Fibroblast of skin of left biceps (primary cell): ENCODE results near the gene PHF21B.

Experiments
- DNase-seq, 2 experiments: peaks; one replicate each; pipeline ENCODE4 v3.0.0-alpha.2; 2013; ENCODE audit warnings: low read depth in 2 of 2

The PHF21B gene

GRCh38 chr22:44956840-44957767, 52.7 kb downstream of the PHF21B start:
- DNase-seq, result no peak

- no peak for DNase-seq
Observed at GRCh38 chr22:44955102-44955501, 54.7 kb downstream of the PHF21B start.

GRCh38 chr22:44954149-44954548, 55.7 kb downstream of the PHF21B start:
- no peak for DNase-seq

- no peak for DNase-seq
Observed at GRCh38 chr22:44952863-44953746, 56.7 kb downstream of the PHF21B start.

- DNase-seq, result no peak
Observed at GRCh38 chr22:44951510-44951816, 58.3 kb downstream of the PHF21B start.

GRCh38 chr22:44950806-44951509, 58.8 kb downstream of the PHF21B start:
- DNase-seq, result no peak

GRCh38 chr22:44947846-44948245, 62.0 kb downstream of the PHF21B start:
- DNase-seq, result no peak

- DNase-seq, result no peak
Observed at GRCh38 chr22:44947049-44947448, 62.8 kb downstream of the PHF21B start.

- no peak for DNase-seq
Observed at GRCh38 chr22:44944883-44945601, 64.8 kb downstream of the PHF21B start.

- no peak for DNase-seq
Observed at GRCh38 chr22:44943701-44944324, 66.0 kb downstream of the PHF21B start.

- DNase-seq, result no peak
Observed at GRCh38 chr22:44942979-44943700, 66.7 kb downstream of the PHF21B start.

- DNase-seq, result no peak
Observed at GRCh38 chr22:44942056-44942455, 67.7 kb downstream of the PHF21B start.

GRCh38 chr22:44941207-44941606, 68.6 kb downstream of the PHF21B start:
- DNase-seq, result no peak

GRCh38 chr22:44940130-44940529, 69.7 kb downstream of the PHF21B start:
- no peak for DNase-seq

GRCh38 chr22:44939451-44939850, 70.4 kb downstream of the PHF21B start:
- no peak for DNase-seq

GRCh38 chr22:44938886-44939285, 70.9 kb downstream of the PHF21B start:
- DNase-seq, result no peak

- DNase-seq, result no peak
Observed at GRCh38 chr22:44937216-44937615, 72.6 kb downstream of the PHF21B start.

GRCh38 chr22:44936201-44936600, 73.6 kb downstream of the PHF21B start:
- no peak for DNase-seq

- DNase-seq, result no peak
Observed at GRCh38 chr22:44935724-44936123, 74.1 kb downstream of the PHF21B start.

GRCh38 chr22:44934454-44934735, 75.4 kb downstream of the PHF21B start:
- DNase-seq, result no peak
